Measurements from ENCODE around the gene ATP2A3.

DNA sequence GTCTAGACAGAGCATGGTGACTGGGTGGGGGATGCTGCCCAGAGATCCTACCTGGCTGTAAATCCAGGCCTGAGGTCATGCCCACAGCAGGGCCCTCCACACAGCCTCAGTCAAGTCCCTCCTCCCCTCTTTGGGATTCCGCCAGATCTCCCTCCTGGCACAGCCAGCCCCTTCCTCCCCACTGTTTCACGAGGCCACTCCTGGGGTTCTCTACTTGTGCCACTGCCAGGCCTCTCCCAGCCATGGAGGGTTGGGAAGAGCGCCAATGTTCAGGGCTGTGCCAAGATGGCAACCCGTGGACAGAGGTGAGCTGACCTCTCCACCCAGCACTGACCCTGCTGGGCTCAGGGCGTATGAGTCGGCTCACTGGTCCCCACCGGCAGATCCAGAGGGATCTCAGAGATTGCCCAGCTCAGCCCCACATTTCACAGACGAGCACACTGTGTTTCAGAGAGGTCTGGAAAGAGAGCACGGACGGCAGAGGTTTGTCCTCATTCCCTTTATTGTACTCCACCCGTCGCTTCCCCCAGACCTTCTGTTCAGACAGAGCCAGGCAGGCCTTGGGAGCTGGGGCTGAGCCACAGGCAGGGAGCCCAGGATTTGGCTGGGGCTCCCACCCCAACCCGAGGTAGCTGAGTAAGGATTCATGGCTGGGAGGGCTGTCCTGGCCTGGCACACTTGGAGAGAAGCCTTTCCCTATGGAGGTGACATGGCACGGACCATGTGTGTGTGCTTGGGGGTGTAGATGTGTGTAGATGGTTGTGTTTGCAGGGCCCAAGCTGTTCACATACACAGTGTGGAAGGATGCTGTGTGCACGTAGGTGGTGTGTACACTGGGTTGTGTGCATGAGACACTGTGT is 67.9 kb downstream of the ATP2A3 start:
- TF ChIP-seq, protein P1, sequence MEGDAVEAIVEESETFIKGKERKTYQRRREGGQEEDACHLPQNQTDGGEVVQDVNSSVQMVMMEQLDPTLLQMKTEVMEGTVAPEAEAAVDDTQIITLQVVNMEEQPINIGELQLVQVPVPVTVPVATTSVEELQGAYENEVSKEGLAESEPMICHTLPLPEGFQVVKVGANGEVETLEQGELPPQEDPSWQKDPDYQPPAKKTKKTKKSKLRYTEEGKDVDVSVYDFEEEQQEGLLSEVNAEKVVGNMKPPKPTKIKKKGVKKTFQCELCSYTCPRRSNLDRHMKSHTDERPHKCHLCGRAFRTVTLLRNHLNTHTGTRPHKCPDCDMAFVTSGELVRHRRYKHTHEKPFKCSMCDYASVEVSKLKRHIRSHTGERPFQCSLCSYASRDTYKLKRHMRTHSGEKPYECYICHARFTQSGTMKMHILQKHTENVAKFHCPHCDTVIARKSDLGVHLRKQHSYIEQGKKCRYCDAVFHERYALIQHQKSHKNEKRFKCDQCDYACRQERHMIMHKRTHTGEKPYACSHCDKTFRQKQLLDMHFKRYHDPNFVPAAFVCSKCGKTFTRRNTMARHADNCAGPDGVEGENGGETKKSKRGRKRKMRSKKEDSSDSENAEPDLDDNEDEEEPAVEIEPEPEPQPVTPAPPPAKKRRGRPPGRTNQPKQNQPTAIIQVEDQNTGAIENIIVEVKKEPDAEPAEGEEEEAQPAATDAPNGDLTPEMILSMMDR (IDR thresholded peaks at IDR 0.05 in 4 of 5, conservative IDR thresholded peaks at IDR 0.05 in 1 of 5): no peak
- TF ChIP-seq POLR2A (IDR thresholded peaks at IDR 0.05): no peak

Data from gastrocnemius medialis (tissue), 4 donors.